Fibroblast of mammary gland (primary cell): ENCODE data around the gene MTHFS.
"Not testable (repeated sequence)": the region's sequence is repeated elsewhere in the genome, so short reads cannot be mapped to it uniquely, and the experiment has no call there.

Experiments used
- DNase-seq: peaks from one replicate; pipeline ENCODE4 v3.0.0-alpha.2; 2010; ENCODE audit warnings: low read depth
- H3K4me3 ChIP-seq: 2 replicates; pipeline ENCODE4 v1.5.1; 2011; ENCODE audit warnings: low read depth, mild to moderate bottlenecking, low read length, moderate library complexity; ENCODE audit not compliant: control insufficient read depth
- CTCF ChIP-seq: conservative IDR thresholded peaks from 2 replicates; pipeline ENCODE4 v1.5.1; 2011; ENCODE audit warnings: low read depth, low read length, inconsistent platforms; ENCODE audit not compliant: control insufficient read depth, insufficient read depth

Gene MTHFS

DNA sequence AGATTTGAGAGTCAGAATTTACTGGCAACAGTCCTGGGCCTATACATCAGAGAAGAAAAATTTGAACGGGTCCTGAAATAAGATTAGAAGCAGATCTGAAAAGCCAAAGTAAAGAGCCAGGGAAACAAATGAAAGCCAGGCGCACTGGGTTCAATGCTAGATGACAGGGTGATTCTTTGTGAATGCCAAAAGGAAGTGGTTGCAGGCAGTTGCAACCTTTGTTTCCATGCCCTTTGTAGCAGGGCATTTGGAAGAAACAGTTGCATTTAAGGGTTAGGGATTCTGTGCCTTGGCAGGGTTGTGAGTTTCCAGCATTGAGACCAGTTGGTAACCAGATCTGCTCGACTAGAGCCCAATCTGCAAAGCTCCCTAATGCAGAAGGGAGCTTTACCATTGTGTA, 36.4 kb upstream of the MTHFS start:
- no peak overlapping the region for H3K4me3 ChIP-seq
- TF ChIP-seq CTCF = no peak
- no peak for DNase-seq

GRCh38 chr15:79932447-79932846, 35.6 kb upstream of the MTHFS start:
- no peak overlapping the region for H3K4me3 ChIP-seq
- DNase-seq = no peak
- TF ChIP-seq CTCF = no peak

- TF ChIP-seq CTCF = no peak
- H3K4me3 ChIP-seq = no peak overlapping the region
- DNase-seq = no peak
Measured at GRCh38 chr15:79930516-79930915, 33.7 kb upstream of the MTHFS start.

- no peak overlapping the region for H3K4me3 ChIP-seq
- no peak for TF ChIP-seq CTCF
- no peak for DNase-seq
Measured at GRCh38 chr15:79929412-79929811, 32.6 kb upstream of the MTHFS start.

DNA sequence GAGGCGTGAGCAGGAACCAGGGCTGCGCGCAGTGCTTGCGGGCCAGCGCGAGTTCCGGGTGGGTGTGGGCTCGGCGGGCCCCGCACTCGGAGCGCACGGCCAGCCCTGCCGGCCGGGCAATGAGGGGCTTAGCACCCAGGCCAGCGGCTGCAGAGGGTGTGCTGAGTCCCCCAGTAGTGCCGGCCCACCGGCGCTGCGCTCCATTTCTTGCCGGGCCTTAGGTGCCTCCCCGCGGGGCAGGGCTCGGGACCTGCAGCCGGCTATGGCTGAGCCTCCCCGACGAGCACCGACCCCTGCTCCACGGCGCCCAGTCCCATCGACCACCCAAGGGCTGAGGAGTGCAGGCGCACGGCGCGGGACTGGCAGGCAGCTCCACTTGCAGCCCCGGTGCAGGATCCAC, 29.3 kb upstream of the MTHFS start:
- DNase-seq, H3K4me3 ChIP-seq: not testable (repeated sequence)

DNA sequence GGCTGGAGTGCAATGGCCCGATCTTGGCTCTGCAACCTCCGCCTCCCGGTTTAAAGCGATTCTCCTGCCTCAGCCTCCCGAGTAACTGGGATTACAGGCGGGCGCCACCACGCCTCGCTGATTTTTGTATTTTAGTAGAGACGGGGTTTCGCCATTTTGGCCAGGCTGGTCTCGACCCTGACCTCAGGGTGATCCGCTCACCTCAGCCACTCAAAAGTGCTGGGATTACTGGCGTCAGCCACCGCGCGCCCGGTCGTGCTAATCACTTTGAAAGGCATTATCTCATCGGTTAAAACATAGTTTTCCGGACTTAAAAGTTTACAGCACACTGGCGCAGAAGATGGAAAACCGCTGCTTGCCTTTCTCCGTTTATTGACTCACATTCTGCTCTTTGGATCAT, 27.6 kb upstream of the MTHFS start:
- H3K4me3 ChIP-seq = peak overlapping the region; percentile 84
- TF ChIP-seq CTCF = no peak
- no peak for DNase-seq

DNA sequence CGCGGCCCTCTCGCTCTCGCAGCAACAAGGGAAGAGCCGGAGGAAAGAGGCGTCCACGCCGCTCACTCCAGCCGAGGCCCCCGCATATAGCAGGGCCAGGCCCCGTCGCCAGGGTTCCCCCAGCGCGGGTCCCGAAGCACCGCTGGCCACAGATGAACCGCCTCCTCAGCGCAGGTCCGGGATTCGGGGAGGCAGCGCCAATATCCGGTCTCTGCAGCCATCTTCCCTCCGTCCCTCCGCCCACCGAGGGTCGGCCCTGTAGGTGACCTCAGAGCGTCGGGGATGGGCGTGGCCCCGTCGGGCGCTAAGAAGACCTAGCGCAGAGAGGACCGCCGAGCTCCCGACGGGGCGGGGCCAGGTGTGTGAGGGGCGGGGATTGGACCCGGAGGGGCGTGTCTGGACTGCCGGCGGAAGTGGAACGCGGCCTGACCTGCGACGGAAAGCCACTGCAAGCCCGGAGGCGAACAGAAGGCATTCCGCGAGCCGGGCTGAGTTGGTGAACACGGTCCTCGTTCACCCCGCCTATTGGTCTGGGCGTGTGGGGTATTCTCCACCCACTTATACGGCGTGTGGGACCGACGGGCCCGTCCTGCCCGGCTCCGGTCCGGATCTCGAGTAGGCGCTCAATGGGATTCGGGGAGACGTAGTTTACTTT, 26.8 kb upstream of the MTHFS start:
- no peak for TF ChIP-seq CTCF
- peak overlapping the region; percentile 84 for H3K4me3 ChIP-seq
- peak; percentile 90 for DNase-seq
